ENCODE data around the gene OR5M11.

GRCh38 chr11:56558574-56558973 is 15.5 kb upstream of the OR5M11 start:
- TF ChIP-seq, protein P1, sequence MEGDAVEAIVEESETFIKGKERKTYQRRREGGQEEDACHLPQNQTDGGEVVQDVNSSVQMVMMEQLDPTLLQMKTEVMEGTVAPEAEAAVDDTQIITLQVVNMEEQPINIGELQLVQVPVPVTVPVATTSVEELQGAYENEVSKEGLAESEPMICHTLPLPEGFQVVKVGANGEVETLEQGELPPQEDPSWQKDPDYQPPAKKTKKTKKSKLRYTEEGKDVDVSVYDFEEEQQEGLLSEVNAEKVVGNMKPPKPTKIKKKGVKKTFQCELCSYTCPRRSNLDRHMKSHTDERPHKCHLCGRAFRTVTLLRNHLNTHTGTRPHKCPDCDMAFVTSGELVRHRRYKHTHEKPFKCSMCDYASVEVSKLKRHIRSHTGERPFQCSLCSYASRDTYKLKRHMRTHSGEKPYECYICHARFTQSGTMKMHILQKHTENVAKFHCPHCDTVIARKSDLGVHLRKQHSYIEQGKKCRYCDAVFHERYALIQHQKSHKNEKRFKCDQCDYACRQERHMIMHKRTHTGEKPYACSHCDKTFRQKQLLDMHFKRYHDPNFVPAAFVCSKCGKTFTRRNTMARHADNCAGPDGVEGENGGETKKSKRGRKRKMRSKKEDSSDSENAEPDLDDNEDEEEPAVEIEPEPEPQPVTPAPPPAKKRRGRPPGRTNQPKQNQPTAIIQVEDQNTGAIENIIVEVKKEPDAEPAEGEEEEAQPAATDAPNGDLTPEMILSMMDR (IDR thresholded peaks at IDR 0.05) = no peak
- no peak for TF ChIP-seq ZFX (IDR thresholded peaks at IDR 0.05; ENCODE audit: borderline replicate concordance)
